Measurements from ENCODE around the gene HAL. TPM values are rescaled to one million over a fixed set of nuclear protein-coding genes. Genes with fewer than 3 reads are reported as not detected.

HAL gene
- total and polyA plus RNA-seq, 4 donors = 62.4 to 174 (median 119) TPM

DNA sequence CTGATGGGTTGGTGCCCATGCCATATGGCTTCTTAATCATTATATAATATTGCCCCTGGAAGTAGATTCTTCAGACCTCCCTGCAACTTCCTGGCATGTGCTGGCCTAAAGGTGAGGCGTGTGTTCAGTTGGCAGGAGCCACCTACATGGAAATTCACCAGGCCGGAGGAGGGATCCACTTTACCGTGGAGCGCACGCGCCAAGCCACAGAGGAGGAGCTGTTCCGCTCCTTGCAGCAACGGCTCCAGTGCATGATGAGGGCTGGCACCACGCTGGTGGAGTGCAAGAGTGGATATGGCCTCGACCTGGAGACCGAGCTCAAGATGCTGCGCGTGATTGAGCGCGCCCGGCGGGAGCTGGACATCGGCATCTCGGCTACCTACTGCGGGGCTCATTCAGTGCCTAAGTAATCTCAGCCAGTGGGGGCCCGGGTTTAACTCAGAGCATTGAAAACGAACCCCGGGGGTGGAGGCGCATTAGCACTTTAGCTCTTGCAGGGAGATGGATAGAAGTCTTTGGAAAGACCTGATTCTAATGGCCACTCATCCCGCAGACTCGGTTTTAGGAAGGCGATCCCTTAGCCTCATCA lies 39.5 kb downstream of the HAL start:
- no peak overlapping the region for H3K9ac ChIP-seq (ENCODE audit: low read depth in 1 of 2, low read length in 2 of 2)
- DNase-seq (ENCODE audit: low spot score) = no peak

More for the DNA sequence above, 39.5 kb downstream of the HAL start:
- no peak overlapping the region for H3K27ac ChIP-seq (ENCODE audit: low read depth in 1 of 2, low read length in 2 of 2)
- TF ChIP-seq, protein P1, sequence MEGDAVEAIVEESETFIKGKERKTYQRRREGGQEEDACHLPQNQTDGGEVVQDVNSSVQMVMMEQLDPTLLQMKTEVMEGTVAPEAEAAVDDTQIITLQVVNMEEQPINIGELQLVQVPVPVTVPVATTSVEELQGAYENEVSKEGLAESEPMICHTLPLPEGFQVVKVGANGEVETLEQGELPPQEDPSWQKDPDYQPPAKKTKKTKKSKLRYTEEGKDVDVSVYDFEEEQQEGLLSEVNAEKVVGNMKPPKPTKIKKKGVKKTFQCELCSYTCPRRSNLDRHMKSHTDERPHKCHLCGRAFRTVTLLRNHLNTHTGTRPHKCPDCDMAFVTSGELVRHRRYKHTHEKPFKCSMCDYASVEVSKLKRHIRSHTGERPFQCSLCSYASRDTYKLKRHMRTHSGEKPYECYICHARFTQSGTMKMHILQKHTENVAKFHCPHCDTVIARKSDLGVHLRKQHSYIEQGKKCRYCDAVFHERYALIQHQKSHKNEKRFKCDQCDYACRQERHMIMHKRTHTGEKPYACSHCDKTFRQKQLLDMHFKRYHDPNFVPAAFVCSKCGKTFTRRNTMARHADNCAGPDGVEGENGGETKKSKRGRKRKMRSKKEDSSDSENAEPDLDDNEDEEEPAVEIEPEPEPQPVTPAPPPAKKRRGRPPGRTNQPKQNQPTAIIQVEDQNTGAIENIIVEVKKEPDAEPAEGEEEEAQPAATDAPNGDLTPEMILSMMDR (IDR thresholded peaks at IDR 0.05; ENCODE audit: low read depth, low read length, missing input control) = no peak
- TF ChIP-seq HNF4A (conservative IDR thresholded peaks at IDR 0.05) (no peak), RAD21 (IDR thresholded peaks at IDR 0.05) (no peak), NR2F2 (IDR thresholded peaks at IDR 0.05) (no peak), HNF4G (IDR thresholded peaks at IDR 0.05) (no peak), EGR1 (IDR thresholded peaks at IDR 0.05; ENCODE audit: low read depth in 2 of 2) (no peak), FOXA1 (IDR thresholded peaks at IDR 0.05) (no peak)
- TF ChIP-seq, protein P2, sequence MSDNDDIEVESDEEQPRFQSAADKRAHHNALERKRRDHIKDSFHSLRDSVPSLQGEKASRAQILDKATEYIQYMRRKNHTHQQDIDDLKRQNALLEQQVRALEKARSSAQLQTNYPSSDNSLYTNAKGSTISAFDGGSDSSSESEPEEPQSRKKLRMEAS (IDR thresholded peaks at IDR 0.05) = no peak
- TF ChIP-seq, protein P3, sequence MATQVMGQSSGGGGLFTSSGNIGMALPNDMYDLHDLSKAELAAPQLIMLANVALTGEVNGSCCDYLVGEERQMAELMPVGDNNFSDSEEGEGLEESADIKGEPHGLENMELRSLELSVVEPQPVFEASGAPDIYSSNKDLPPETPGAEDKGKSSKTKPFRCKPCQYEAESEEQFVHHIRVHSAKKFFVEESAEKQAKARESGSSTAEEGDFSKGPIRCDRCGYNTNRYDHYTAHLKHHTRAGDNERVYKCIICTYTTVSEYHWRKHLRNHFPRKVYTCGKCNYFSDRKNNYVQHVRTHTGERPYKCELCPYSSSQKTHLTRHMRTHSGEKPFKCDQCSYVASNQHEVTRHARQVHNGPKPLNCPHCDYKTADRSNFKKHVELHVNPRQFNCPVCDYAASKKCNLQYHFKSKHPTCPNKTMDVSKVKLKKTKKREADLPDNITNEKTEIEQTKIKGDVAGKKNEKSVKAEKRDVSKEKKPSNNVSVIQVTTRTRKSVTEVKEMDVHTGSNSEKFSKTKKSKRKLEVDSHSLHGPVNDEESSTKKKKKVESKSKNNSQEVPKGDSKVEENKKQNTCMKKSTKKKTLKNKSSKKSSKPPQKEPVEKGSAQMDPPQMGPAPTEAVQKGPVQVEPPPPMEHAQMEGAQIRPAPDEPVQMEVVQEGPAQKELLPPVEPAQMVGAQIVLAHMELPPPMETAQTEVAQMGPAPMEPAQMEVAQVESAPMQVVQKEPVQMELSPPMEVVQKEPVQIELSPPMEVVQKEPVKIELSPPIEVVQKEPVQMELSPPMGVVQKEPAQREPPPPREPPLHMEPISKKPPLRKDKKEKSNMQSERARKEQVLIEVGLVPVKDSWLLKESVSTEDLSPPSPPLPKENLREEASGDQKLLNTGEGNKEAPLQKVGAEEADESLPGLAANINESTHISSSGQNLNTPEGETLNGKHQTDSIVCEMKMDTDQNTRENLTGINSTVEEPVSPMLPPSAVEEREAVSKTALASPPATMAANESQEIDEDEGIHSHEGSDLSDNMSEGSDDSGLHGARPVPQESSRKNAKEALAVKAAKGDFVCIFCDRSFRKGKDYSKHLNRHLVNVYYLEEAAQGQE (IDR thresholded peaks at IDR 0.05) = no peak
- TF ChIP-seq, protein P4, sequence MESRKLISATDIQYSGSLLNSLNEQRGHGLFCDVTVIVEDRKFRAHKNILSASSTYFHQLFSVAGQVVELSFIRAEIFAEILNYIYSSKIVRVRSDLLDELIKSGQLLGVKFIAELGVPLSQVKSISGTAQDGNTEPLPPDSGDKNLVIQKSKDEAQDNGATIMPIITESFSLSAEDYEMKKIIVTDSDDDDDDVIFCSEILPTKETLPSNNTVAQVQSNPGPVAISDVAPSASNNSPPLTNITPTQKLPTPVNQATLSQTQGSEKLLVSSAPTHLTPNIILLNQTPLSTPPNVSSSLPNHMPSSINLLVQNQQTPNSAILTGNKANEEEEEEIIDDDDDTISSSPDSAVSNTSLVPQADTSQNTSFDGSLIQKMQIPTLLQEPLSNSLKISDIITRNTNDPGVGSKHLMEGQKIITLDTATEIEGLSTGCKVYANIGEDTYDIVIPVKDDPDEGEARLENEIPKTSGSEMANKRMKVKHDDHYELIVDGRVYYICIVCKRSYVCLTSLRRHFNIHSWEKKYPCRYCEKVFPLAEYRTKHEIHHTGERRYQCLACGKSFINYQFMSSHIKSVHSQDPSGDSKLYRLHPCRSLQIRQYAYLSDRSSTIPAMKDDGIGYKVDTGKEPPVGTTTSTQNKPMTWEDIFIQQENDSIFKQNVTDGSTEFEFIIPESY (IDR thresholded peaks at IDR 0.05) = no peak
- TF ChIP-seq, protein P5, sequence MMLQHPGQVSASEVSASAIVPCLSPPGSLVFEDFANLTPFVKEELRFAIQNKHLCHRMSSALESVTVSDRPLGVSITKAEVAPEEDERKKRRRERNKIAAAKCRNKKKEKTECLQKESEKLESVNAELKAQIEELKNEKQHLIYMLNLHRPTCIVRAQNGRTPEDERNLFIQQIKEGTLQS (IDR thresholded peaks at IDR 0.05) = no peak
- H3K27me3 ChIP-seq (ENCODE audit: control insufficient read depth in 4 of 4, insufficient read depth in 4 of 4, low read length in 3 of 4) = no peaks in the 10 kb centered on the region
- no peak overlapping the region for H3K4me3 ChIP-seq (ENCODE audit: low read depth in 1 of 3, low read length in 3 of 3)
- no peaks in the 10 kb centered on the region for H3K4me1 ChIP-seq (ENCODE audit: control insufficient read depth in 4 of 4, insufficient read depth in 4 of 4, low read length in 3 of 4)
- no peaks in the 10 kb centered on the region for H3K9me3 ChIP-seq (ENCODE audit: control insufficient read depth in 4 of 4, low read length in 3 of 4)
- H3K36me3 ChIP-seq (ENCODE audit: control insufficient read depth in 4 of 4, insufficient read depth in 3 of 4, low read depth in 1 of 4, low read length in 3 of 4) = peaks cover 4 to 38% (median 32%) of the 10 kb centered on the region in 4 donors
- 88% methylated on average over 27 of the region's 27 CpGs for WGBS
